DMS 273 treated with DMSO at 0.1 percent for 48 hours (cell line): ENCODE results near the gene DDX19B.
"Not testable (repeated sequence)": the region's sequence is repeated elsewhere in the genome, so short reads cannot be mapped to it uniquely, and the experiment has no call there.

Experiments
- DNase-seq: peaks from one replicate; lab custom pipeline; 2025; lab: John Stamatoyannopoulos, UW

Gene DDX19B

DNA sequence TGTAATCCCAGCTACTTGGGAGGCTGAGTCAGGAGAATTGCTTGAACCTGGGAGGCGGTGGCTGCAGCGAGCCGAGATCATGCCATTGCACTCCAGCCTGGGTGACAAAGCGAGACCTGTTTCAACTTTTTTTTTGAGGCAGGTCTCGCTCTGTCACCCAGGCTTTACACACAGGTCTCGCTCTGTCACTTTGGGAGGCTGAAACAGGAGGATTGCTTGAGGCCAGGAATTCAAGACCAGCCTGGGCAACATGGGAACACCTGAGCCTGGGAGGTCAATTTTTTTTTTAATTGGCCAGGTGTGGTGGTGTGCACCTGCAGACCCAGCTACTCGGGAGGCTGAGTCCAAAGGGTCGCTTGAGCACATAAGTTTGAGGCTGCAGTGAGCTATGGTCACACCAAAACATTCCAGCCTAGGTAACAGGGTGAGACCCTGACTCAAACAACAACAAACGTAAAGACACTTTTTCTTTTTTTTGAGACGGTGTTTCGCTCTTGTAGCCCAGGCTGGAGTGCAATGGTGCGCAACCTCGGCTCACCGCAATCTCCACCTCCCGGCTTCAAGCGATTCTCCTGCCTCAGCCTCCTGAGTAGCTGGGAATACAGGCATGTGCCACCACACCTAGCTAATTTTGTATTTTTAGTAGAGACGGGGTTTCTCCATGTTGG is 11.5 kb upstream of the DDX19B start:
- not testable (repeated sequence) for DNase-seq

DNA sequence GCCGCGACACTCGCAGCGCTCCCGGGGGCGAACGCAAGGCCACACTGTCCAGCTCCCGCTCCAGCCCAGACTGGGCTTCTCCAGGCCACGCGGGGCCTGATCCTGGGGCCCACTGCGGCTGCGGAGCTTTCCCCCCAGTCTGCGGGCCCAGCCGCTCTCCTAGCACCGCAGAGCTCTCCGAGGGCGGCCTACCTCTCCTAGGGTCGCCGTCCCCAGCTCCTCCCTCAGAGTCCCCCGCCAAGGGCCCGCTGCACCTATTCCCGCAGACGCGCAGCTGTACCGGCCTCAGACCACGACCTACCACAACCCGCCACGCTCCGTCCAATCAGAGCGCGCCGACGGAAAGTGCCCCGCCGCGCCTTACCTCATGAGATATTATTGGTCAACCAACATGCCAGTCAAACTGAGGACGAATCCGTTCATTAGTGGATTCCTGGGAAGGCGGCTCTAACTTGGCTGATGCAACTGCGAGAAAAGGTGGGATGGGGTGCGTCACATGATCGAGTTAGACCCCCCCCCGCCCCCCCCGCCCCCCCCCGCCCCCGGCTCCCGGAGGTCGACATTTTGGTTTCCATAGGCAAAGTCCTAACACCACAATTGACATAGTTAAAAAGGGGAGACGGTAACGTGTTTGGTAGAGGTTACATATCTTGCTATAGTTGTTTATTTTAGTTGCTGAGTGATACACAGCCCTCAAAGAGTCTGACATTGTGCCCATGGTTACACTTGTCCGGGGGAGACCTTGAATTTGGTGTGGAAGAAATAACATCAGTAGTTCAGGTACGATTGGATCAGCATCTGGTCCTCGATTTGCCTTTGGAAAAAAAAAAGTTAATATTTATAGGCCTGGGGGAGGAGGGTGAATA is 9.5 kb upstream of the DDX19B start, which contains the start of gene AARS1:
Gene AARS1 (minus strand): TSS at position 278 of the 866 bp plus-strand sequence. CDS start 6,743 bp downstream, outside the sequence.
- DNase-seq: peak; percentile 98

DNA sequence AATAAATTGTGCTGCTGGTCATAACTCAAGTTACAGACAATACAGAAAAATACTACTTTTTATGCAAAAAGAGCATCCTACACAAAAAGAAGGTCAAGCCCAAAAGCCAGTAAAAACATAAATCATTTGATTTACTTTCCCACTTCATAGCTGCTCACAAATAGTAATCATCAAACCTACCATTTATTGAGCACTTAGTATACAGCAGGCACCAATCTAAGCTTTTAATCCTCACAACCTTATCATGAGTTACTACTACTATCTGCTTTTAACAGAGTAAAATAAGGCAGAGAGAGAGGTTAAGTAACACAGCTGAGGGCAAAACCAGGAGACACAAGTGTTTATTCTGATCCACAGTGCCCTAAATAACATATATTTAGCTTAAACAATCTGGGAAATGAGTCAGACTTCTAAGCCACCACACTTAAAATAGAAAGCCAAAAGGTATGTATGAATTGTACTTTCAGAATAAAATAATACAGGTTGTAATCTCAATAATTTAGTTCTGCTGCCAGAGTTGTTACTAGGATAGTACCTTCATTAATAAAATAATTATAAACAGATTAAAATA is 8.0 kb upstream of the DDX19B start:
- no peak for DNase-seq

DNA sequence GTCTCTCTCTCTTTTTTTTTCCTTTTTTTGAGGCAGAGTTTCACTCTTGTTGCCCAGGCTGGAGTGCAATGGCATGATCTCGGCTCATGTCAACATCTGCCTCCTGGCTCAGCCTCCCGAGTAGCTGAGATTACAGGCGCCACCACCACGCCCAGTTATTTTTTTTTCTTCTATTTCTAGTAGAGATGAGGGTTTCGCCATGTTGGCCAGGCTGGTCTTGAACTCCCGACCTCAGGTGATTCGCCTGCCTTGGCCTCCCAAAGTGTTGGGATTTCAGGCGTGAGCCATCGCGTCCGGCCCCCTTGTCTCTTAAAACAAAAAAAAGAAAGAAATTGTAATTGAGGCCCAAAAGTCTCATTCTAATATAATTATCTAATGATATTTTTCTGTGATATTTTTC is 6.8 kb upstream of the DDX19B start:
- DNase-seq: not testable (repeated sequence)

DNA sequence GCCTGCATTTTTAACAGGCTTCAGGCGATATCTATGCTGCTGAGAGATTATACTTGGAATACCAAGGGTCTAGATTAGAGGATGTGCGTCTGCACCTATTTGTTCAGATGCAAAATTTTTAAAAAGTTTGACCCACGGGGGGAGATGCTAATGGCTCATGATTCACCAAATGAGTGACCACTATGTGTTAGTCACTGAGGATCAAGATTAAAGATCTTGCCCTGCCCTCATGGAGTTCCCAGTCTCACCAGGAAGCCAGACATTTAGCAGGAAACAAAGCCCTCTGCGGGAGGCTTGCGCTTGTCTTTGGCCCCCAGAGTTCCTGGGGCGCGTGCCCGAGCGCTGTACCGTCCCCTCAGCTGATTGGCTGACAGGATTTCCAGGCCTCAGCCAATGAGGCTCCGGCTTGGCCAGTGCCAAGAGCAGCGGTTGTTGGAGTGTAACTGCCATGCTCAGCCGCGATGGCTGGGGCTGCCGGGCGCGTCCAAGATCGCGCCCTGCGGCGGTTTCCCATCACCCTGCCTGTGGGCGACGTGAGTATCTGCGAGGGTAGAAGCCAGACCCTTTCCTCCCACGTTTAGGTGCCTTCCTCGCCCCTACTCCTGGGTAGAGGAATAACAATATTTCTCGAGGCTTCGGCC is 4.5 kb upstream of the DDX19B start:
- DNase-seq: no peak

DNA sequence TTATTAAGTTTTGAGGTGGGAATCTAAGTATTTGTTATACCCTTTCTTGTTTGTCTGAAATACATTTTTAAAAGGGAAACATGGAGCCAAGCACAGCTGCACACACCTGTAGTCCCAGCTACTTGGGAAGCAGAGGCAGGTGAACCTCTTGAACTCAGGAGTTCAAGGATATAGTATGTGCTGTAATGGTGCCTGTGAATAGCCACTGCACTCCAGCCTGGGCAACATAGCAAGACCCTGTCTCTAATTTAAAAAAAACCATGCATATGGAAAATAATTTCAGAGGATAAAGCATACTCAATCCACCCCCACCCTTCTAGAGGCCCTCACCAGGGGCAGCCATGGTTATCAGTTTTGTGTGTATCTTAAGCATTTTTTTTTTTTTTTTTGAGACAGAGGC is 3.4 kb upstream of the DDX19B start:
- no peak for DNase-seq

DNA sequence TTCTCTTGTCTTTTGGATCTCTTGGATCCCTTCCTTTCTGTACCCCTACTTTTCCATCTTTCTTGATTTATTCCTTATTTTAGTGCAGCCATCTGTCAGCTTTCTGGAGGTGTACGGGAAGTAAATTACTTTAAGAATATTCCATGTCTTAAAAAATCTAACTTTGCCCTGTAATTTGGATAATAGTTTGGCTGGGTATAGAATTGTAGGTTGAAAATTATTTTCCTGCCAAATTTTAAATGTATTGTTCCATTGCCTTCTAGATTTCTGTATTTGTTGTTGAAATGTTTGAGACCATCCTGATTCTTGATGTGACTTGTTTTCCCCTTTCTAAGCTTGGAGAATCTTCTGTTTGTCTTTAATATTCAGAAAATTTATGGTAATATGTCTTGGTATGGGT is 2.1 kb downstream of the DDX19B start:
- no peak for DNase-seq

DNA sequence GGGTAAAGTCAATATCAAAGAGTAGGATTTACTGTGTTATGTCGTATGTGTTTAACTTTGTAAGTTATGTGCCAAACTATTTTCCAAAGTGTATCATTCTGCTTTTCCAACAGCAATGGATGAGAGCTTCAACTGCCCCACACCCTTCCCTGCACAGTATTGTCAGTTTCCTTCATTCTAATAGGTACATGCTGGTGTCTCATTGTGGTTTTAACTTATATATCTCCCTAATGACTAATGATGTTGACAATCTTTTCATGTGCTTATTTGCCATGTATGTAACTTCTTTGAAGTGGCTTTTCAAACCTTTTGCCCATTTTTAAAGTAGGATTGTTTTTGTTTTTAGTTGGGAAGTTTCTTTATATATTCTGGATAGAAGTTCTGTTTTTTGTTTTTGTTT is 3.8 kb downstream of the DDX19B start:
- no peak for DNase-seq

DNA sequence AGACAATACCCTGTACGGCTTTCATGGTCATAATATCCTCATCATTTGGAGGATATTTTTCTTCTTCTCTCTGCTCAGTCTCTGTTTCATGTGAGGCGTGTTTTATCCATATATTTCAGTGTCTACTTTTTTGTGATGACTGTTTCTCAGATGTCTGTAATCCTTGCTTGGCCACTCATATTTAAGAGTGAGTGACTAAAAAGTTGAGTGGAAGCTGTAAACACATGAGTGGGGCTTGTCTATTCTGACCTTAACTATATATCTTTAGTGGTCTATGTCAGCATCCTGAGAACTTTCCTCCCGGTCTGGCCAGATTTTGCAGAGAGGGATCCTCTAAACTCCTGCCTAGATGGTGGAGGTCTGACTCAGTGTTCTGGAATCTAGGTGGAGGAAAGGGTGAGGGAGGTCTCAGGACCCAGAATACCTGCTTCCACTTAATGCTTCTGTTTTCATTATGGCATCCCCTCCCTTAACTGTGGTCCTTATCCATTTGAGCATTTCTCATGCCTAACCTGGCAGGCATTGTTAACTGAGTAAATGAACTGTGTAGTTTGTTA is 6.0 kb downstream of the DDX19B start:
- no peak for DNase-seq

DNA sequence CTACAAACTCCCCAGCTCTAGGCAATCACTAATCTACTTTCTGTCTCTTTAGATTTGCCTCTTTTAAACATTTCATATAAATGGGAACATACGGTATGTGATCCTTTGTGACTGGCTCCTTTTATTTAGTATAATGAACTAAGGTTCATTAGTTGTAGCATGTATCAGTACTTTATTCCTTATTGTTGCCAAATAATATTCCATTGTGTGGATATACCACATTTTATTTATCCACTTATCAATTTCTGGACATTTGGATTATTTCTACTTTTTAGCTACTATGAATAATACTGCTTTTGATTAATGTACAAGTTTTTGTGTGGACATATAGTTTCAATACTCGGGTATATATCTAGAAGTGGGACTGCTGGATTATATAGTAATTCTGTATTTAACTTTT is 7.9 kb downstream of the DDX19B start:
- DNase-seq: no peak

DNA sequence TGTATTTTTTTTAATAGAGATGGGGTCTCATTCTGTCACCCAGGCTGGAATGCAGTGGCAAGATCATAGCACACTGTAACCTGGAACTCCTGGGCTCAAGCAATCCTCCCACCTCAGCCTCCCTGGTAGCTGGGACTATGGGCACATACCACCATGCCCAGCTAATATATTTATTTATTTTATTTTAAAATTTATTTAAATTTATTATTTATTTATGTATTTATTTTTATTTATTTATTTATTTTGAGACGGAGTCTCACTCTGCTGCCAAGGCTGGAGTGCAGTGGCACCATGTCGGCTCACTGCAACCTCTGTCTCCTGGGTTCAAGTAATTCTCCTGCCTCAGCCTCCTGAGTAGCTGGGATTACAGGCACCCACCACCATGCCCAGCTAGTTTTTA is 8.7 kb downstream of the DDX19B start:
- not testable (repeated sequence) for DNase-seq

DNA sequence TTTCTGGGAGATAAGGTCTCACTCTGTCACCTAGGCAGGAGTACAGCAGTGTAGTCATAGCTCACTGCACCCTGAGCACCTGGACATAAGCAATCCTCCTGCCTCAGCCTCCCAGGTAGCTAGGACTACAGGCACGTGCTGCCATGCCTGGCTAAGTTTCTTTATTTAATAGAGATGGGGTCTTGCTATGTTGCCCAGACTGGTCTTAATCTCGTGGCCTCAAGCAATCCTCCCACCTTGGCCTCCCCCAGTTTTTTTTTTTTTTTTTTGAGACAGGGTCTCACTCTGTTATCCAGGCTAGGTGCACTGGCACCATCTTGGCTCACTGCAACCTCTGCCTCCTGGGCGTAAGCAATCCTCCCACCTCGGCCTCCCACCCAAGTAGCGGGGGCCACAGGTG is 21.1 kb downstream of the DDX19B start:
- no peak for DNase-seq

DNA sequence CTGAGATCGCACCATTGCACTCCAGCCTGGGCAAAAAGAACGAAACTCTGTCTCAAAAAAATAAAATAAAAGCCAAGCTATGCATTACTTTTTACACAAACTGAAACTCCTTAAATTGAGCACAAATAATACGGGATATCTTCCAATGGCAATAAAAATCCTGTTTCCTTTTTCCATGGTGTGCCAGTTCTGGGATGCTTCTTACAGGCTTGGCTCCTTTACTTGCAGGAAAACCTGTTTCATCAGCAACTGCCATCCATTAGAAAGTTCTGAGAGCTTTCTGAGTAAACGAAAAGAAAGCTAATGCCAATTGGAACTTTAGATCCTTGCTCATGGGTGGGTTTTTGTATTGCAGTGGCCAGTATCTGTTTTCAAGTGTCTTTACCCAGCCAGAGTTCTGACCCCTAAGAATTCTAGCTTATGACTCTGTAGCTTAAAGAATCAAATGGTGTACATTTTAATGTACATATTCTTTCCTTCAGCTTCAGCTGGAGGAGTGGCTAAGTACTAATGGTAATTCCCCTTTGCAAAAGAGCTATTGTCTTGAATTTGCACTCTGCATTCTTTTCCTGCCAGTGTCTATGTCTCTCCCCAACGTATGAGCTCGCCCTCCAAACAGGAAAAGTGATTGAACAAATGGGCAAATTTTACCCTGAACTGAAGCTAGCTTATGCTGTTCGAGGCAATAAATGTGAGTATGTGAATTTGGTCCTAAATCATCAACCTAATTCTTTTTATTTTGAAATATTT is 26.2 kb downstream of the DDX19B start:
- no peak for DNase-seq

DNA sequence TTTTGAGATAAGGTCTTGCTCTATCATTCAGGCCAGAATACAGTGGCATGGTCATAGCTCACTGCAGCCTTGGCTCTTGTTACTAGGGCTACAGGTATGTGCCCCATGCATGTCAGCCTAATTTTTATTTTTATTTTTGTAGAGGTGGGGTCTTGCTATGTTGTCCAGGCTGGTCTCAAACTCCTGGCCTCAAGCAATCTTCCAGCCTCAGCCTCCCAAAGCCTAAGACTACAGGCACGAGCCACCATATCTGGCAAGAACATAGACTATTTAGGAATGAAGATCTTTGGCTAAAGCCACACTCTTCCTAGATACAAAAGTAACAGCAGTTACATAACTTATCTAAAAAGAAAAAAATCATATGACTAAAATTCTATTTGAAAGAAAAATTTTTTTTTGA is 32.1 kb downstream of the DDX19B start:
- no peak for DNase-seq

DNA sequence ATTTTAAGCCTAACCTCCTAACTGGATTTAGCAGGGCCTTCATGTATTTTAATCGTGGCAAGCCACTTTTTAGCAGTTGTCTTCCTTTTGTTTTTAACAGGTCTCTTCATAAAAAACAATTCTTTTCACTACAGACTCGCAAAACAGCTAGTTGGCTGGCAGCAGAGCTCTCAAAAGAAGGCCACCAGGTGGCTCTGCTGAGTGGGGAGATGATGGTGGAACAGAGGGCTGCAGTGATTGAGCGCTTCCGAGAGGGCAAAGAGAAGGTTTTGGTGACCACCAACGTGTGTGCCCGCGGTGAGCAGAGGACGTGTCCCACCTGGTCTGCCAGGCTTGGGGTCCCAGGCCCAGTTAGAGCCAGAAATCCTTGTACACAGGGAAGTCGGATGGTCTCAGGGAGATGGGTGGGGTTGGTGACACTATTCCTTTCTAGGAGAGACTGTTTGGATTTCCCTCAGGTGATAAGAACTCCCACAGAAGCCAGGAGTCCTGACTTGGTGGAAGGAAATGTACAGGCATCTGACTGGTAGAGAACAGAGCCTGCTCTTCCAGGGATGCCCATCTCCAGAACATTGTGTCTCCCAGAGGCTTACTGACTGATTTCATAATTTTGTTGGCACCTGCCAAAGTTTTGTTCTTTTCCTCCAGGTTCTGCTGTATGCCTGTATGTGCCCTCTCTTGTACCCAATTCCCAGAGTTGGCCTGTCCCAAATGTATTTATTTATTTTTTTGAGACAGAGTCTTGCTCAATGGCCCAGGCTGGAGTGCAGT is 32.8 kb downstream of the DDX19B start:
- DNase-seq: no peak

DNA sequence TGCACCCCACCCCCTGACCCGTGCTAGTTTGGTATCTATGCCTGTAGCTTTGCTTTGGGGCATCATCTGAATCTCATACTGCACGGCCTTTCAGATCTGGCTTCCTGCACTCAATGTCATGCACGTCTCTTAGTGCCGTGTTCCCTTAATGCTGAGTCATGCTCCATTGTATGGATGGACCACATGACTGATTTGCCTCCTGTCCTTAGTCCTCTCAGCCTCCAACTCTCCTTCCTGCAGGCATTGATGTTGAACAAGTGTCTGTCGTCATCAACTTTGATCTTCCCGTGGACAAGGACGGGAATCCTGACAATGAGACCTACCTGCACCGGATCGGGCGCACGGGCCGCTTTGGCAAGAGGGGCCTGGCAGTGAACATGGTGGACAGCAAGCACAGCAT is 33.7 kb downstream of the DDX19B start:
- DNase-seq: not testable (repeated sequence)

DNA sequence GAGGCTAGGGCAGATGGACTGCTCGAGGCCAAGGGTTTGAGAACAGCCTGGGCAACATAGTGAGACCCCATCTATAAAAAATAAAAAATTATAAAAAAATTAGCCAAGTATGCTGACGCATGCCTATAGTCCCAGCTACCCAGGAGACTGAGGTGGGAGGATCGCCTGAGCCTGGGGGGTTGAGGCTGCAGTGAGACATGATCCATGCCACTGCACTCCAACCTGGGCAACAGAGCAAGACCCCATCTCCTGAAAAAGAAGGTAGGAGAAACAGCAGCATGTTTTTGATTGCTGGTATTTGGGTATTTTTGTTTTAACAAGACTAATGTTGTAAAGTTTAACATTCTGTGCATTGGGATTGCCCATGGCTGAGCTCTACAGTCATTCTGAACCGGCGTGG is 38.8 kb downstream of the DDX19B start:
- no peak for DNase-seq

DNA sequence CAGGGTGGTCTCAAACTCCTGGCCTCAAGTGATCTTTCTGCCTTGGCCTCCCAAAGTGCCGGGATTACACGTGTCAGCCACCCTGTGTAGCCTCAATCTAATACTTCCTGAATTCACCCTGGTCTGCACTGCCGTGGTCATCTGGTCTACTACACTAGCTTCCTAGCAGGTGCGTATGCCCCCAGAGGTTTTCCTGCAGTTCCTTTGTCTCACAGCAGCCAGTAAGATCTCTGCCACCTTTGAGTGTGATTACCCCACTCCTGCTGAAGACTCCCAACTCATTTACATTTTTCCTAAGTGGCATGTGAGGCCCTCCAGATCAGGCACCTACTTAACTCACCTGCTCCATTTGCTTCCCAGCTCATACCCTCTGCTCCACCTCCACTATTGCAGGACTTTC is 42.6 kb downstream of the DDX19B start:
- DNase-seq: no peak

DNA sequence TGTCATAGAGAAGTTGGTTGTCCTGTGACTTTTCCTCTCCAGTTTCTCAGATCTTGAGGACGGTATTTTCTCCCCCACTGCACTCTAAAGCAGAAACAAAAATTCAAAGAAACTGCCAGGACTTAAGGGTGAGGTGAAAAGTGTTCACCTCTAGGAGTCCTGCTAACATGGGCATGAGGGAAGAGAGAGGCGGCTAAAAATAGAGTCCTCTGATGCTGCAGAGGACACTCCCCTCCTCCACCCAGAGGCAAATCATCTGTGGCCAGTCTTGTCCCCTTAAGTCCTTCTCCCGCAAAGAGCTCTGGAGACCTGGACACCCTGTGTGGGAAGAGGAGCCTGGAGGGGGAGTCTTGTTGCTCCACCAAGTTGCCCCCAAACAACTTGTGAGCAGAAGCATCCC is 43.0 kb downstream of the DDX19B start:
- DNase-seq: no peak

DNA sequence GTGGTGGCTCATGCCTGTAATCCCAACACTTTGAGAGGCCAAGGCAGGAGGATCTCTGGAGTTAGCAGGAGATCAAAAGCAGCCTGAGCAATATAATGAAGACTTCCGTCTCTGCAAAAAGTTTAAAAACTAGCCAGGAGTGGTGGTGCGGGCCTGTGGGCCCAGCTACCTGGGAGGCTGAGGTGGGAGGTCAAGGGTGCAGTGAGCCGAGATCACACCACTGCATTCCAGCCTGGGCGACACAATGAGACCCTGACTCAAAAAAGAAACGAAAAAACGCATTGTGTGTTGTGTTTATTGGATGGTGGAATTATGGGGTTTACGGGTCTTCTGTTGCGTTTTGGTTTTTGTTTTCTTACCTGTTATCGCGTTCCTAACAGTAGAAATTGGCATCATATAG is 46.9 kb downstream of the DDX19B start:
- no peak for DNase-seq

DNA sequence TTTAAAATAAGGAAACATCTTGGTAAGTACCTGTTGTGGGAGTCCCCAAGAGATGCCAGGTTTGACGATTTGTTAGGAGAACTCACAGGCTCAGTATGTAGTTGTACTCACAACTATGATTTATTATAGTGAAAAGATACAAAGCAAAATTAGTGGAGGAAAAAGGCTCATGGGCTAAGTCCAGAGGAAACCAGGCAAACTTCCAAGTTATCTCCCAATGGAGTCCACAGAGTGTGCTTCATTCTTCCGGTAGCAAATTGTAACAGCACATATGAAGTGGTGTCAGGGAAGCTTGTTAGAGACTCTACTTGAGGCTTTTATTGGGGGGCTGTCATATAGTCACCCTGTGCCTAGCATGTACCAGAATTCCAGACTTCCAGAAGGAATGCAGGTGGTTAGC is 50.0 kb downstream of the DDX19B start:
- no peak for DNase-seq
